Measurements from ENCODE around the gene NPDC1. TPM values are rescaled to one million over a fixed set of nuclear protein-coding genes. Genes with fewer than 3 reads are reported as not detected.

The NPDC1 gene
- total RNA-seq, 1 donor from 2014 or later: 47.7 TPM

DNA sequence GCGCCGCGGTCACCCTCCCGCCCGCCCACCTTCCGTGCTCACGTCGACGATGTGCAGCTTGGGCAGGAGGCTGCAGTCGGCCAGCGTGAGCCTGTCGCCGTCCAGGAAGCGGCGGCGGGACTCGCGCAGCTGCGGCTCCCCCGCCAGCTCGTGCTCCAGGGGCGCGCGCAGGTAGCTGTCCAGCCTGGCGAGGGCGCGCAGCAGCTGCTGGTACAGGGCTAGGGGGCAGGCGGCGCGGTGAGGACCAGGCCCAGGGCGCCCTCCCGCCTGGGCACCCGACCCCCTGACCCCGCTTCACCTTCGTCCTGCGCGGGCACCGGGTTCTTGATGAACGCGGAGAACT, 51.1 kb downstream of the NPDC1 start:
- TF ChIP-seq, protein P1, sequence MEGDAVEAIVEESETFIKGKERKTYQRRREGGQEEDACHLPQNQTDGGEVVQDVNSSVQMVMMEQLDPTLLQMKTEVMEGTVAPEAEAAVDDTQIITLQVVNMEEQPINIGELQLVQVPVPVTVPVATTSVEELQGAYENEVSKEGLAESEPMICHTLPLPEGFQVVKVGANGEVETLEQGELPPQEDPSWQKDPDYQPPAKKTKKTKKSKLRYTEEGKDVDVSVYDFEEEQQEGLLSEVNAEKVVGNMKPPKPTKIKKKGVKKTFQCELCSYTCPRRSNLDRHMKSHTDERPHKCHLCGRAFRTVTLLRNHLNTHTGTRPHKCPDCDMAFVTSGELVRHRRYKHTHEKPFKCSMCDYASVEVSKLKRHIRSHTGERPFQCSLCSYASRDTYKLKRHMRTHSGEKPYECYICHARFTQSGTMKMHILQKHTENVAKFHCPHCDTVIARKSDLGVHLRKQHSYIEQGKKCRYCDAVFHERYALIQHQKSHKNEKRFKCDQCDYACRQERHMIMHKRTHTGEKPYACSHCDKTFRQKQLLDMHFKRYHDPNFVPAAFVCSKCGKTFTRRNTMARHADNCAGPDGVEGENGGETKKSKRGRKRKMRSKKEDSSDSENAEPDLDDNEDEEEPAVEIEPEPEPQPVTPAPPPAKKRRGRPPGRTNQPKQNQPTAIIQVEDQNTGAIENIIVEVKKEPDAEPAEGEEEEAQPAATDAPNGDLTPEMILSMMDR (conservative IDR thresholded peaks at IDR 0.05; ENCODE audit: low read depth, low read length): no peak
- no peak for DNase-seq (ENCODE audit: low read depth)

DNA sequence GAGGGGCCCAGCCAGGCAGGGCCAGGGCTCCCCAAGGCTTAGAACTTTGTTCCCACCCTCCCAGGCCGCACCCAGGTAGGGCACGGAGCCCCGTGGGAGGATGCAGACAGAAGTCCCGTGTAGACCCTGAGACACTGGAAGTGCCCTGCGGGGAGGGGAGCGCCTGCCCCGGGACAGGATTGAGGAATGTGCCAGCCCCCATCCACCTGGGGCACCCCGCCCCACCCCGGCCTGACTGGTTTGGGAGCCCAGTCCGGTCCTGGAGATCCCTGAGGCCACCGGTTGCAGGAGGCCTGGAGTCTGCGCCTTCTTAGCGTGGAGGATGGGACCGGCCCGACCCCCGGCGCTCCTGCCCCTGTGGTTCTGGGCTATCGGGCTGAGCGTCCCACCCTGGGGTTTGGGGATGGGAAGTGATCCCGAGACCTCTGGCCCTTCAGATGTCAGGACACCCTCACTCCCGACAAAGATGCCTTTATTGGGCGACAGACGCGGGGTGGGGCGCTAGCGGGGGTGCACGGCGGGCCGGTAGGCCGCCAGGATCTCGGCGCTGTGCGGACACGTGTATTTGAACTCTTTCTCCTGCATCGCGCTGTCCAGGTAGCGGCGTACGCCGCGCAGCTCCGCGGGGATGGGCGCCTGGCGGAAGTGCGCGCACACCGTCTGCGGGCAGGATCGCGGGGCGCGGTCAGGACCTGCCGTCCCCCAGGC, 51.6 kb downstream of the NPDC1 start:
- TF ChIP-seq, protein P1 (conservative IDR thresholded peaks at IDR 0.05; ENCODE audit: low read depth, low read length): no peak
- no peak overlapping the region for H3K4me3 ChIP-seq (ENCODE audit: low read depth, low read length)
- DNase-seq (ENCODE audit: low read depth): no peak

More for the DNA sequence above, 51.1 kb downstream of the NPDC1 start:
- H3K4me3 ChIP-seq (ENCODE audit: low read depth, low read length): no peak overlapping the region

DNA sequence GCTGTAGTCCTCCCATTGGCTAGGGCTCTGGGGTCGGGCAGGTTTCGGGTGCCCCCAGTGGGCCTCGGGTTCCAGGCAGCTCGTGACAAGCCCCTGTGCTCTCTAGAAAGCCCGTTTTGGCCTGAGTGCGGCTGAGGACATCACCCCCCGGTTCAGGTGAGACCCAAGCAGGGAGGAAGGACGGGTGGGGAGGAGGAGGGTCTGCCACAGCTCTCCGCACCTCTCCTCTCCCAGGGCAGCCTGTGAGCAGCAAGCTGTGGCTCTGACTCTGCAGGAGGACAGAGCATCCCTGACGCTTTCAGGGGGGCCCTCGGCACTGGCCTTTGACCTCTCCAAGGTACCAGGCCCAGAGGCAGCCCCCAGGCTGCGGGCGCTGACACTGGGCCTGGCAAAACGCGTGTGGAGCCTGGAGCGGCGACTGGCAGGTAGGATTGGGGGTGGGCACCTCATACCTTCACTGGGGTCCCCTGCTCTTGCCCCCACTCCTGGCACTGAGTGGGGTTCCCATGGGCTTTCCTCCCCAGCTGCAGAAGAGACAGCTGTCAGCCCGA, 53.1 kb downstream of the NPDC1 start:
- TF ChIP-seq, protein P1 (conservative IDR thresholded peaks at IDR 0.05; ENCODE audit: low read depth, low read length): no peak
- H3K4me3 ChIP-seq (ENCODE audit: low read depth, low read length): peak overlapping the region; percentile 84
- DNase-seq (ENCODE audit: low read depth): no peak

DNA sequence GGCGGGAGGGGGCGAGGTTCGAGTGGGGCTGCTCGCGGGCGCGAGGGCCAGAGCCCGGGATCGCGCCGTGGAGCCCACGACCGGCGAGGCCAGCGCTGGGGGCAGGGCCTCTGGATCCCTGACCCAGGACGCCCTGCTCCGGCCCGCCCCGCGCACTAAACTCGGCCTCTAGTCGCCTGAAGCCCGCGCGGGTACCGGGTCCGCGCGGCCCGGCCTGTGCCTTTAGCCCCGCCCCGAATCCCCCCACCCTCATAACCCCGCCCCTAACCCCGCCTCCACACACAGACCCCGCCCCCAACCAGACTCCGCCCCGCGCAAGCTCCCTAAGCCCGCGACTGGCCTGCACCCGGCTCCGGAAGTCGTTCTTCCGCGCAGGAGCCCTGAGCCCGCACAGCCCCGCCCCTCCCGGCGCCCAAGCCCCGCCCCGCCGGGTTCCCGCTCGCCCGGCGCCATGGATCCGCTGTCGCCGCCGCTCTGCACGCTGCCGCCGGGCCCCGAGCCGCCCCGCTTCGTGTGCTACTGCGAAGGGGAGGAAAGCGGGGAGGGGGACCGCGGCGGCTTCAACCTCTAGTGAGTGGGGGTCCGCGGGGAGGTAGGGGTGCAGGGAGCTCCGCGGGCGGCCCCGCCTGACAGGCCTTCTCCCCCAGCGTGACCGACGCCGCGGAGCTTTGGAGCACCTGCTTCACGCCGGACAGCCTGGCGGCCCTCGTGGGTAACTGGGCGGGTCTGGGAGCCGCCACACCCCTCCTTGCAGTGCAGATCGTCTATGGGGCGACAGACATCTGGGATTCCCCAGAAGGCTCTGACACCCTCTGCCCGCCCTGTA, 53.8 kb downstream of the NPDC1 start, which contains the start of gene PAXX:
Gene PAXX, plus strand, starts transcription at position 430 of the 826 bp plus-strand sequence. Its CDS starts 22 bp downstream, at position 452.
- peak within 1 kb of the TSS; percentile 84 for H3K4me3 ChIP-seq (ENCODE audit: low read depth, low read length)
- peak; percentile 23 for DNase-seq (ENCODE audit: low read depth)
- TF ChIP-seq, protein P1 (conservative IDR thresholded peaks at IDR 0.05; ENCODE audit: low read depth, low read length): no peak

DNA sequence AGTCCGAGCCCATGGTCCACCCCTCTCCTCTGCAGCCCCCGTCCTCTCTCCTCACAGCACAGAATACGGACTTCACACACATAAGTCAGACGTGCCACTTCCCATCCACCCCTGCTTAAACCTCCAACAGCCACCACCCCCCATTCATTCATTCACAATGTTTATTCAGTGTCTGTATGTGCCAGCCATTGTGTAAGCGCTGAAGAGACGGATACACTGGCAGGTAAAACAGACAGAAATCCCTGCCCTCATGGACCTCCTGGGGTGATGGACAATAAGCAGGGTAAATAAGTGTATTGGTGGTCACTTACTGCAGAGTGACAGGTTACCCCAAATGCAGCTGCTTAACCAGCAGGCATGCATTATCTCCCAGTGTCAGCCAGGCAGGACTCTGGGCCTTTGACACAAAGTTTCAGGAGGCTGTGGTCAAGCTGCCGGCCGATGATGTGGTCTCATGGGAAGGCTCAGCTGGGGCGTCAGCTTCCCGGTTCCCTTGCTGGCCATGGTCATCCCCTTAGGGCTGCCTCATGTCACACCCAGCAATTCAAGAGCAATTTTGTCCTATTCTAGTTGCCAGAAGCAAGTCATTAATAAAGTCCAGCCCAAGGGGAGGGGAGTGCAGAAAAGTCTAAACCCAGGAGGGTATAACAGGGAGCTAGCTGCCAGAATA, 55.6 kb downstream of the NPDC1 start:
- DNase-seq (ENCODE audit: low read depth): no peak
- TF ChIP-seq, protein P1 (conservative IDR thresholded peaks at IDR 0.05; ENCODE audit: low read depth, low read length): no peak
- H3K4me3 ChIP-seq (ENCODE audit: low read depth, low read length): no peak overlapping the region

Other genes with a start within 250 kb of the NPDC1 start
- 0.06 TPM in 1 of 2 replicates, not detected in the other for gene CCDC183, start 249.8 kb downstream of the NPDC1 start, total RNA-seq
- gene RABL6, start 238.2 kb downstream of the NPDC1 start, total RNA-seq: 114 and 160 TPM in 2 replicates
- gene AJM1, start 203.7 kb downstream of the NPDC1 start, total RNA-seq: 0.51 and 2.2 TPM in 2 replicates
- 101 and 114 TPM in 2 replicates for gene PHPT1, start 196.8 kb downstream of the NPDC1 start, total RNA-seq
- gene MAMDC4, start 193.8 kb downstream of the NPDC1 start, total RNA-seq: 1.2 and 4.8 TPM in 2 replicates
- 403 and 419 TPM in 2 replicates for gene EDF1, start 179.9 kb downstream of the NPDC1 start, total RNA-seq
- 21.0 and 26.1 TPM in 2 replicates for gene TRAF2, start 159.7 kb downstream of the NPDC1 start, total RNA-seq
- 124 and 149 TPM in 2 replicates for gene FBXW5, start 101.4 kb downstream of the NPDC1 start, total RNA-seq
- not detected in 2 replicates for gene C8G, start 100.9 kb downstream of the NPDC1 start, total RNA-seq
- gene LCN12, start 93.9 kb downstream of the NPDC1 start, total RNA-seq: 1.2 TPM in 1 of 2 replicates, not detected in the other
- gene PTGDS, start 68.7 kb downstream of the NPDC1 start, total RNA-seq: not detected in 2 replicates
- gene LCNL1, start 63.2 kb downstream of the NPDC1 start, total RNA-seq: not detected in 2 replicates
- gene PAXX, start 53.8 kb downstream of the NPDC1 start, total RNA-seq: 70.1 and 81.7 TPM in 2 replicates
- gene CLIC3, start 49.6 kb downstream of the NPDC1 start, total RNA-seq: 2.2 and 2.4 TPM in 2 replicates
- gene ABCA2, start 17.9 kb downstream of the NPDC1 start, total RNA-seq: 3.0 and 7.6 TPM in 2 replicates
- not detected in 2 replicates for gene FUT7, start 14.1 kb downstream of the NPDC1 start, total RNA-seq
- gene ENTPD2, start 7.9 kb upstream of the NPDC1 start, total RNA-seq: 0.87 TPM in 1 of 2 replicates, not detected in the other
- gene SAPCD2, start 24.4 kb upstream of the NPDC1 start, total RNA-seq: 25.6 and 51.3 TPM in 2 replicates
- gene UAP1L1, start 31.3 kb upstream of the NPDC1 start, total RNA-seq: 2.1 and 2.2 TPM in 2 replicates
- gene MAN1B1, start 40.8 kb upstream of the NPDC1 start, total RNA-seq: 46.0 and 74.3 TPM in 2 replicates
- gene DPP7, start 68.6 kb upstream of the NPDC1 start, total RNA-seq: 66.9 and 125 TPM in 2 replicates
- not detected in 2 replicates for gene GRIN1, start 93.0 kb upstream of the NPDC1 start, total RNA-seq
- not detected in 2 replicates for gene LRRC26, start 123.9 kb upstream of the NPDC1 start, total RNA-seq
- gene TMEM210, start 125.9 kb upstream of the NPDC1 start, total RNA-seq: not detected in 2 replicates
- gene ANAPC2, start 142.4 kb upstream of the NPDC1 start, total RNA-seq: 16.7 TPM in 2 replicates
- gene SSNA1, start 142.5 kb upstream of the NPDC1 start, total RNA-seq: 139 and 185 TPM in 2 replicates
- 10.5 and 13.5 TPM in 2 replicates for gene TPRN, start 154.6 kb upstream of the NPDC1 start, total RNA-seq
- 39.4 and 44.9 TPM in 2 replicates for gene TMEM203, start 159.5 kb upstream of the NPDC1 start, total RNA-seq
- gene NDOR1, start 159.5 kb upstream of the NPDC1 start, total RNA-seq: 22.0 and 26.9 TPM in 2 replicates
- 0.22 and 1.5 TPM in 2 replicates for gene RNF208, start 176.1 kb upstream of the NPDC1 start, total RNA-seq
- 0.17 and 0.94 TPM in 2 replicates for gene CYSRT1, start 179.0 kb upstream of the NPDC1 start, total RNA-seq
- not detected in 2 replicates for gene RNF224, start 181.3 kb upstream of the NPDC1 start, total RNA-seq
- 0.07 TPM in 1 of 2 replicates, not detected in the other for gene SLC34A3, start 184.7 kb upstream of the NPDC1 start, total RNA-seq
- gene TUBB4B, start 195.1 kb upstream of the NPDC1 start, total RNA-seq: 725 and 1,240 TPM in 2 replicates
- not detected in 2 replicates for gene STPG3, start 205.1 kb upstream of the NPDC1 start, total RNA-seq
- gene NELFB, start 209.2 kb upstream of the NPDC1 start, total RNA-seq: 47.7 and 71.0 TPM in 2 replicates
- gene TOR4A, start 231.5 kb upstream of the NPDC1 start, total RNA-seq: 48.5 and 56.1 TPM in 2 replicates